Lower leg skin (tissue), 3 donors: ENCODE results near the gene ZFYVE27.

Source experiments
- POLR2A ChIP-seq, 2 donors: fragments of 450-650 bp; IDR thresholded peaks; one replicate each; pipeline ENCODE4 v1.6.1; 2016 to 2017; ENCODE audit warnings: antibody characterized with exemption in 2 of 2, mild to moderate bottlenecking in 1 of 2, moderate library complexity in 1 of 2
- TF ChIP-seq, protein P1 (sequence below), 3 donors: fragments of 450-650 bp; IDR thresholded peaks; one replicate each; pipeline ENCODE4 v1.5.1; 2016; ENCODE audit warnings: antibody characterized with exemption in 3 of 3, mild to moderate bottlenecking in 3 of 3, moderate library complexity in 2 of 3

- no peak for TF ChIP-seq POLR2A (IDR thresholded peaks at IDR 0.05)
- TF ChIP-seq, protein P1, sequence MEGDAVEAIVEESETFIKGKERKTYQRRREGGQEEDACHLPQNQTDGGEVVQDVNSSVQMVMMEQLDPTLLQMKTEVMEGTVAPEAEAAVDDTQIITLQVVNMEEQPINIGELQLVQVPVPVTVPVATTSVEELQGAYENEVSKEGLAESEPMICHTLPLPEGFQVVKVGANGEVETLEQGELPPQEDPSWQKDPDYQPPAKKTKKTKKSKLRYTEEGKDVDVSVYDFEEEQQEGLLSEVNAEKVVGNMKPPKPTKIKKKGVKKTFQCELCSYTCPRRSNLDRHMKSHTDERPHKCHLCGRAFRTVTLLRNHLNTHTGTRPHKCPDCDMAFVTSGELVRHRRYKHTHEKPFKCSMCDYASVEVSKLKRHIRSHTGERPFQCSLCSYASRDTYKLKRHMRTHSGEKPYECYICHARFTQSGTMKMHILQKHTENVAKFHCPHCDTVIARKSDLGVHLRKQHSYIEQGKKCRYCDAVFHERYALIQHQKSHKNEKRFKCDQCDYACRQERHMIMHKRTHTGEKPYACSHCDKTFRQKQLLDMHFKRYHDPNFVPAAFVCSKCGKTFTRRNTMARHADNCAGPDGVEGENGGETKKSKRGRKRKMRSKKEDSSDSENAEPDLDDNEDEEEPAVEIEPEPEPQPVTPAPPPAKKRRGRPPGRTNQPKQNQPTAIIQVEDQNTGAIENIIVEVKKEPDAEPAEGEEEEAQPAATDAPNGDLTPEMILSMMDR (IDR thresholded peaks at IDR 0.05) = no peak
Measured at GRCh38 chr10:97798958-97799610, 62.2 kb downstream of the ZFYVE27 start.
